Suprapubic skin (tissue), 4 donors: ENCODE results near the gene REEP6. TPM values are rescaled to one million over a fixed set of nuclear protein-coding genes. Genes with fewer than 3 reads are reported as not detected.

Source experiments
- DNase-seq, 2 donors: peaks; one replicate each; pipeline ENCODE4 v3.0.0-alpha.2; 2019; ENCODE audit warnings: low spot score in 2 of 2
- H3K27ac ChIP-seq: fragments of 200-600 bp; sonication (generic); one replicate; pipeline ENCODE4 v1.5.1; 2019
- H3K27me3 ChIP-seq: fragments of 200-600 bp; sonication (generic); one replicate; pipeline ENCODE4 v1.5.1; 2019
- H3K36me3 ChIP-seq: fragments of 200-600 bp; sonication (generic); one replicate; pipeline ENCODE4 v1.5.1; 2019
- H3K4me1 ChIP-seq: fragments of 200-600 bp; sonication (generic); one replicate; pipeline ENCODE4 v1.5.1; 2019
- H3K4me3 ChIP-seq: fragments of 200-600 bp; sonication (generic); one replicate; pipeline ENCODE4 v1.5.1; 2019; ENCODE audit warnings: mild to moderate bottlenecking
- H3K9me3 ChIP-seq: fragments of 200-600 bp; sonication (generic); one replicate; pipeline ENCODE4 v1.5.1; 2019
- CTCF ChIP-seq, 2 donors: fragments of 200-600 bp in 1 of 2; fragments of 450-650 bp in 1 of 2; sonication (generic) in 1 of 2; IDR thresholded peaks; one replicate each; pipeline ENCODE4 v1.5.1; 2016 to 2019; ENCODE audit warnings: antibody characterized with exemption in 2 of 2, mild to moderate bottlenecking in 1 of 2, moderate library complexity in 1 of 2
- EP300 ChIP-seq: sonication (generic); formaldehyde crosslinking; IDR thresholded peaks from one replicate; pipeline ENCODE4 v1.6.1; 2017; ENCODE audit warnings: antibody characterized with exemption
- POLR2A ChIP-seq, 2 donors: fragments of 450-650 bp; IDR thresholded peaks; one replicate each; pipeline ENCODE4 v1.6.1; 2017; ENCODE audit warnings: antibody characterized with exemption in 2 of 2, mild to moderate bottlenecking in 2 of 2, moderate library complexity in 2 of 2
- POLR2AphosphoS5 ChIP-seq, 3 donors: sonication (generic); formaldehyde crosslinking; IDR thresholded peaks; one replicate each; pipeline ENCODE4 v1.6.1; 2017; ENCODE audit warnings: antibody characterized with exemption in 3 of 3
- WGBS: methylation state at CpG from one replicate; pipeline ENCODE4 v1.1.5; 2018; 5-methylcytosine and 5-hydroxymethylcytosine counted together
- total RNA-seq, 4 donors: library from RNA; depleted of rRNA; stranded (reverse); fragments of >200 nt; gene quantifications; one replicate each; pipeline ENCODE4 v1.1.0, GENCODE V29; 2016

REEP6 gene
- total RNA-seq, 4 donors from 2014 or later: 3.2 to 11.8 (median 8.1) TPM

GRCh38 chr19:1524287-1524971 lies 33.4 kb downstream of the REEP6 start:
- no peaks in the 10 kb centered on the region for H3K36me3 ChIP-seq
- peaks cover 13% of the 10 kb centered on the region for H3K4me1 ChIP-seq
- whole genome bisulfite sequencing: 9% methylated on average over 19 of the region's 49 CpGs
- no peak for DNase-seq
- H3K27me3 ChIP-seq: peaks cover 76% of the 10 kb centered on the region
- peak overlapping the region; percentile 46 for H3K4me3 ChIP-seq
- no peaks in the 10 kb centered on the region for H3K9me3 ChIP-seq
- TF ChIP-seq POLR2AphosphoS5 (IDR thresholded peaks at IDR 0.05): no peak
- TF ChIP-seq POLR2A (IDR thresholded peaks at IDR 0.05): no peak
- H3K27ac ChIP-seq: no peak overlapping the region

GRCh38 chr19:1524972-1525325 lies 34.0 kb downstream of the REEP6 start:
- H3K27ac ChIP-seq: no peak overlapping the region
- peaks cover 13% of the 10 kb centered on the region for H3K4me1 ChIP-seq
- no peaks in the 10 kb centered on the region for H3K36me3 ChIP-seq
- H3K4me3 ChIP-seq: no peak overlapping the region
- no peak for DNase-seq
- 64% methylated on average over 6 of the region's 17 CpGs for WGBS
- no peaks in the 10 kb centered on the region for H3K9me3 ChIP-seq
- peaks cover 81% of the 10 kb centered on the region for H3K27me3 ChIP-seq
- TF ChIP-seq POLR2A (IDR thresholded peaks at IDR 0.05) (no peak), EP300 (no peak), POLR2AphosphoS5 (IDR thresholded peaks at IDR 0.05) (no peak), CTCF (IDR thresholded peaks at IDR 0.05) (no peak)

GRCh38 chr19:1525343-1525742 lies 34.4 kb downstream of the REEP6 start:
- DNase-seq: no peak
- H3K9me3 ChIP-seq: no peaks in the 10 kb centered on the region
- TF ChIP-seq CTCF (IDR thresholded peaks at IDR 0.05) (no peak), POLR2AphosphoS5 (IDR thresholded peaks at IDR 0.05) (no peak), POLR2A (IDR thresholded peaks at IDR 0.05) (no peak), EP300 (no peak)
- no peak overlapping the region for H3K4me3 ChIP-seq
- H3K27me3 ChIP-seq: peaks cover 83% of the 10 kb centered on the region
- peaks cover 13% of the 10 kb centered on the region for H3K4me1 ChIP-seq
- H3K36me3 ChIP-seq: no peaks in the 10 kb centered on the region
- 70% methylated on average over 9 of the region's 31 CpGs for WGBS
- no peak overlapping the region for H3K27ac ChIP-seq

GRCh38 chr19:1526066-1526778 lies 35.2 kb downstream of the REEP6 start:
- Histone ChIP-seq H3K36me3 (no peaks in the 10 kb centered on the region), H3K4me1 (peaks cover 13% of the 10 kb centered on the region), H3K27ac (no peak overlapping the region), H3K9me3 (no peaks in the 10 kb centered on the region), H3K4me3 (no peak overlapping the region), H3K27me3 (peaks cover 87% of the 10 kb centered on the region)
- TF ChIP-seq CTCF (IDR thresholded peaks at IDR 0.05) (no peak), POLR2A (IDR thresholded peaks at IDR 0.05) (no peak), POLR2AphosphoS5 (IDR thresholded peaks at IDR 0.05) (no peak), EP300 (no peak)
- no peak for DNase-seq
- 79% methylated on average over 20 of the region's 33 CpGs for WGBS

- Histone ChIP-seq H3K27ac (no peak overlapping the region), H3K9me3 (no peaks in the 10 kb centered on the region), H3K27me3 (peaks cover 89% of the 10 kb centered on the region), H3K4me1 (peaks cover 11% of the 10 kb centered on the region), H3K36me3 (no peaks in the 10 kb centered on the region), H3K4me3 (no peak overlapping the region)
- DNase-seq: no peak
- WGBS: 67% methylated on average over 18 of the region's 18 CpGs
- TF ChIP-seq EP300 (no peak), CTCF (IDR thresholded peaks at IDR 0.05) (no peak), POLR2AphosphoS5 (IDR thresholded peaks at IDR 0.05) (no peak), POLR2A (IDR thresholded peaks at IDR 0.05) (no peak)
Measured at GRCh38 chr19:1526979-1527649, 36.1 kb downstream of the REEP6 start.
